Measurements from ENCODE around the gene TNS1. TPM values are rescaled to one million over a fixed set of nuclear protein-coding genes. Genes with fewer than 3 reads are reported as not detected.

The TNS1 gene
- total and polyA plus RNA-seq, 2 donors from 2014 or later = 44.8 to 471 TPM

DNA sequence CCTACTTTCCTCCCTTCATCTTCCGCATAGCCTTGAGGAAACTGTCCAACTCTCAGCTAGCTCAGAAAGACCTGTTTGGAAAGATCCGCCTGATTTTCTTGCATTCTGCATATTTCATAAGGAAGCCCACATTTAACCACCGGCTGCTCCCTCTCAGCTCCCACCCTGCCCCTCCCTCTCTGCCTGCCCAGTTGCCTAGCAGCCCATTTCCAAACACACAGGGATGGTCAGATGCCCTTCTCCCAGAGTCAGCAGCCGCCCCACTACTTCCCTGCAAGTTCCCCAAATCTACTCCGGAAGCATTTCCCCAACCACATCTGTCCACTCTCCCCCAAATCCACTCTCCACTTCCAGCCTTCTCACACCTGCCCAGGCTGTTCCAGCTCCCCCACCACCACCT lies 96.0 kb downstream of the TNS1 start:
- Histone ChIP-seq H3K4me1 (ENCODE audit: control insufficient read depth in 2 of 3, insufficient read depth in 2 of 3, low read depth in 1 of 3, low read length in 3 of 3) (peaks cover 6 to 84% (median 84%) of the 10 kb centered on the region in 3 donors), H3K4me3 (ENCODE audit: low read length in 3 of 3) (no peak overlapping the region), H3K36me3 (ENCODE audit: control insufficient read depth in 2 of 3, insufficient read depth in 3 of 3, low read length in 3 of 3) (peaks cover 0 to 22% (median 9%) of the 10 kb centered on the region in 3 donors), H3K27me3 (ENCODE audit: control insufficient read depth, insufficient read depth, low read length) (no peaks in the 10 kb centered on the region), H3K9me3 (ENCODE audit: control insufficient read depth in 2 of 3, insufficient read depth in 1 of 3, low read length in 3 of 3) (no peaks in the 10 kb centered on the region), H3K27ac (ENCODE audit: low read depth in 2 of 2, low read length in 2 of 2) (peak overlapping the region; percentile 0 to 43), H3K9ac (ENCODE audit: low read length in 3 of 3) (peak overlapping the region in 1 of 3 donors; percentile 26)
- TF ChIP-seq, protein P1, sequence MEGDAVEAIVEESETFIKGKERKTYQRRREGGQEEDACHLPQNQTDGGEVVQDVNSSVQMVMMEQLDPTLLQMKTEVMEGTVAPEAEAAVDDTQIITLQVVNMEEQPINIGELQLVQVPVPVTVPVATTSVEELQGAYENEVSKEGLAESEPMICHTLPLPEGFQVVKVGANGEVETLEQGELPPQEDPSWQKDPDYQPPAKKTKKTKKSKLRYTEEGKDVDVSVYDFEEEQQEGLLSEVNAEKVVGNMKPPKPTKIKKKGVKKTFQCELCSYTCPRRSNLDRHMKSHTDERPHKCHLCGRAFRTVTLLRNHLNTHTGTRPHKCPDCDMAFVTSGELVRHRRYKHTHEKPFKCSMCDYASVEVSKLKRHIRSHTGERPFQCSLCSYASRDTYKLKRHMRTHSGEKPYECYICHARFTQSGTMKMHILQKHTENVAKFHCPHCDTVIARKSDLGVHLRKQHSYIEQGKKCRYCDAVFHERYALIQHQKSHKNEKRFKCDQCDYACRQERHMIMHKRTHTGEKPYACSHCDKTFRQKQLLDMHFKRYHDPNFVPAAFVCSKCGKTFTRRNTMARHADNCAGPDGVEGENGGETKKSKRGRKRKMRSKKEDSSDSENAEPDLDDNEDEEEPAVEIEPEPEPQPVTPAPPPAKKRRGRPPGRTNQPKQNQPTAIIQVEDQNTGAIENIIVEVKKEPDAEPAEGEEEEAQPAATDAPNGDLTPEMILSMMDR (IDR thresholded peaks at IDR 0.05; ENCODE audit: borderline replicate concordance, extremely low read depth, insufficient read depth) = no peak
- intact Hi-C loops (cut with DNase I) = no loop called here
- FAIRE-seq = no peak
- no peak for DNase-seq

DNA sequence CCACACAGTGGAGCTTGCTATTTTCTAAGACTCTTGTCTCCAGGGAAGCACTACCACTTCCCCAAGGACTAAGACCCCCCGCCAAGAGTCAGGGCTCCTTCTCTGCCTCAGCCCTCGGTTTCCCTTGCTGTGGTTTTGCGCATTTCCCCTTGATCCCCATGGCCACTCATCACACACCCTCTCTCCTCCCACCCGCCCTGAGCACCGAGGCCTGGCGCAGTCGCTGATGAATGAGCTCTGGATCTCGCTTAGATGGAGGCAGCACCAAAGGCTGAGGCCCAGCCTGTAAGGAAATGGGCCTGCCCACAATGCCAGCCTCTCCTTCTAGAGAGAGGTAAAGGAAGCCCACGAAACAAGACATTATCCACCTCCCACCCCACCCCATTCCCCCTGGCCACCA lies 96.9 kb downstream of the TNS1 start:
- H3K27me3 ChIP-seq (ENCODE audit: control insufficient read depth, insufficient read depth, low read length) = no peaks in the 10 kb centered on the region
- intact Hi-C loops (cut with DNase I) = no loop called here
- TF ChIP-seq, protein P1 (IDR thresholded peaks at IDR 0.05; ENCODE audit: borderline replicate concordance, extremely low read depth, insufficient read depth) = no peak
- no peak overlapping the region for H3K4me3 ChIP-seq (ENCODE audit: low read length in 3 of 3)
- H3K9me3 ChIP-seq (ENCODE audit: control insufficient read depth in 2 of 3, insufficient read depth in 1 of 3, low read length in 3 of 3) = no peaks in the 10 kb centered on the region
- H3K36me3 ChIP-seq (ENCODE audit: control insufficient read depth in 2 of 3, insufficient read depth in 3 of 3, low read length in 3 of 3) = peaks cover 0 to 27% (median 16%) of the 10 kb centered on the region in 3 donors
- no peak overlapping the region for H3K9ac ChIP-seq (ENCODE audit: low read length in 3 of 3)
- peak overlapping the region; percentile 51 to 92 for H3K27ac ChIP-seq (ENCODE audit: low read depth in 2 of 2, low read length in 2 of 2)
- FAIRE-seq = no peak
- DNase-seq = no peak
- peaks cover 6 to 84% (median 84%) of the 10 kb centered on the region in 3 donors for H3K4me1 ChIP-seq (ENCODE audit: control insufficient read depth in 2 of 3, insufficient read depth in 2 of 3, low read depth in 1 of 3, low read length in 3 of 3)

DNA sequence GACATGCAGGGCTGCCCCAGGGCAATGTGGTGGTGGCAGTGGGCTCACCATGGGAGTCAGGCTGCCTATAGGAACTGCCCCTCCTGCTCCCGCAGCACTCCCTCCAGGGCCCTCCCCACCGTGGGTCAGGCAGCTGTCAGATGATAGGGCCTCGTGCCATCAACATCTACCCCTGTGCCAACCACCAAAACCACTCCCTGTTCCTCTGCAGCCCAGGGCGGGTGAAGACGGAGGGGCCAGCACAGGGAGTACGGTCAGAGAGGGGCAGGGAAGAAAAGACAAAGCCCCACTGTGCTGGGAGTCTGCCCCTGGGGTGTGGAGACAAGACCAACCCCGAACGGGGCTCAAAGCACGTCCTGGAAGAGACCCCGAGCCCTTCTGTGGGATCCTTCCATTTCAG lies 97.4 kb downstream of the TNS1 start:
- H3K27ac ChIP-seq (ENCODE audit: low read depth in 2 of 2, low read length in 2 of 2) = peak overlapping the region; percentile 92 to 97
- no peaks in the 10 kb centered on the region for H3K27me3 ChIP-seq (ENCODE audit: control insufficient read depth, insufficient read depth, low read length)
- TF ChIP-seq, protein P1 (IDR thresholded peaks at IDR 0.05; ENCODE audit: borderline replicate concordance, extremely low read depth, insufficient read depth) = no peak
- H3K9ac ChIP-seq (ENCODE audit: low read length in 3 of 3) = peak overlapping the region in 1 of 3 donors; percentile 27
- no peaks in the 10 kb centered on the region for H3K9me3 ChIP-seq (ENCODE audit: control insufficient read depth in 2 of 3, insufficient read depth in 1 of 3, low read length in 3 of 3)
- DNase-seq (no peak), FAIRE-seq (no peak)
- H3K4me1 ChIP-seq (ENCODE audit: control insufficient read depth in 2 of 3, insufficient read depth in 2 of 3, low read depth in 1 of 3, low read length in 3 of 3) = peaks cover 6 to 84% (median 84%) of the 10 kb centered on the region in 3 donors
- intact Hi-C loops (cut with DNase I) = no loop called here
- peaks cover 0 to 32% (median 18%) of the 10 kb centered on the region in 3 donors for H3K36me3 ChIP-seq (ENCODE audit: control insufficient read depth in 2 of 3, insufficient read depth in 3 of 3, low read length in 3 of 3)
- H3K4me3 ChIP-seq (ENCODE audit: low read length in 3 of 3) = no peak overlapping the region

DNA sequence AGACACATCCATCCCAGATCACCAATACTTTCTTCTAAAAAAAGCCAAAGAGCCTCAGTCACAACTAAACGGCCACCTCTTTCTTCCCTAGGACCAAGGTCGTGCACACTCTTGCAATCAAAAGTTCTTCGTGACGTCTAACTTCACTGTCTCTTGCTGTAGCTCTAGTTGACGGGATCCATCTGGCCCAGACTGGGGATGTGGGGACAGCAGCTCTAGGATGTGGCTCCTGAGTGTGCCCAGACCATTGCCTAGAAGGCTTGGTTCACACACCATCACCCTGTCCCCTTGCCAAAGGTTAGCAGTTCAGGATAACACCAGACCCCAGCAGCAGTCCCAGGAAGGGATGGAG lies 98.2 kb downstream of the TNS1 start:
- Histone ChIP-seq H3K9ac (ENCODE audit: low read length in 3 of 3) (peak overlapping the region in 2 of 3 donors; percentile 5 to 72), H3K4me3 (ENCODE audit: low read length in 3 of 3) (peak overlapping the region in 1 of 3 donors; percentile 23), H3K27me3 (ENCODE audit: control insufficient read depth, insufficient read depth, low read length) (no peaks in the 10 kb centered on the region), H3K36me3 (ENCODE audit: control insufficient read depth in 2 of 3, insufficient read depth in 3 of 3, low read length in 3 of 3) (peaks cover 0 to 39% (median 19%) of the 10 kb centered on the region in 3 donors), H3K27ac (ENCODE audit: low read depth in 2 of 2, low read length in 2 of 2) (peak overlapping the region; percentile 92 to 97), H3K4me1 (ENCODE audit: control insufficient read depth in 2 of 3, insufficient read depth in 2 of 3, low read depth in 1 of 3, low read length in 3 of 3) (peaks cover 6 to 84% (median 83%) of the 10 kb centered on the region in 3 donors), H3K9me3 (ENCODE audit: control insufficient read depth in 2 of 3, insufficient read depth in 1 of 3, low read length in 3 of 3) (no peaks in the 10 kb centered on the region)
- FAIRE-seq (no peak), DNase-seq (no peak)
- TF ChIP-seq, protein P1 (IDR thresholded peaks at IDR 0.05; ENCODE audit: borderline replicate concordance, extremely low read depth, insufficient read depth) = no peak
- intact Hi-C loops (cut with DNase I) = no loop called here
